ENCODE data around the gene SIGLECL1. TPM values are rescaled to one million over a fixed set of nuclear protein-coding genes. Genes with fewer than 3 reads are reported as not detected.

SIGLECL1 gene
- total and polyA plus RNA-seq, 2 experiments from 2014 or later = not detected

GRCh38 chr19:51316688-51317087 lies 65.8 kb downstream of the SIGLECL1 start (continued):
- TF ChIP-seq REST (IDR thresholded peaks at IDR 0.05; ENCODE audit: unreplicated experiment) (no peak), EZH2 (IDR thresholded peaks at IDR 0.05; ENCODE audit: low read depth, unreplicated experiment) (no peak)

- no peaks in the 10 kb centered on the region for H3K36me3 ChIP-seq (ENCODE audit: insufficient read depth)
- ATAC-seq = no peak
- H3K4me1 Mint-ChIP-seq = peaks cover 17% of the 10 kb centered on the region
- no peaks in the 10 kb centered on the region for H3K27me3 ChIP-seq (ENCODE audit: insufficient read depth)
- peaks cover 7% of the 10 kb centered on the region for H3K9me3 Mint-ChIP-seq
- no peak for DNase-seq (ENCODE audit: low spot score)
- H3K4me3 ChIP-seq = no peak overlapping the region
- H3K27me3 Mint-ChIP-seq (ENCODE audit: insufficient read depth, low read depth, poor library complexity) = peaks cover 8% of the 10 kb centered on the region
- no peak overlapping the region for H3K27ac ChIP-seq (ENCODE audit: low read depth)
- H3K4me1 ChIP-seq (ENCODE audit: insufficient read depth) = peaks cover 10% of the 10 kb centered on the region
- no peaks in the 10 kb centered on the region for H3K9me2 ChIP-seq (ENCODE audit: insufficient read depth)
- H3K4me2 ChIP-seq = no peak overlapping the region
- H3K36me3 Mint-ChIP-seq (ENCODE audit: low read depth) = peaks cover 18% of the 10 kb centered on the region
- H3K27ac Mint-ChIP-seq = no peak overlapping the region
- no peak overlapping the region for H2AFZ ChIP-seq
- H3K79me2 ChIP-seq (replicated peaks; ENCODE audit: insufficient read depth) = no peaks in the 10 kb centered on the region
- H4K20me1 ChIP-seq (replicated peaks; ENCODE audit: insufficient read depth) = no peaks in the 10 kb centered on the region; the same call in 1 of the 2 replicates
- no peak overlapping the region for H3K4me3 Mint-ChIP-seq
- no peaks in the 10 kb centered on the region for H3F3A ChIP-seq (replicated peaks; ENCODE audit: low read depth)
- TF ChIP-seq POLR2AphosphoS5 (IDR thresholded peaks at IDR 0.05; ENCODE audit: low read depth) (no peak), EZH2phosphoT487 (IDR thresholded peaks at IDR 0.05; ENCODE audit: unreplicated experiment) (no peak), ZNF331 (CRISPR knock-in tag; IDR thresholded peaks at IDR 0.05; ENCODE audit: low read depth) (no peak), EZH2 (IDR thresholded peaks at IDR 0.05; ENCODE audit: low read depth, unreplicated experiment) (no peak), REST (IDR thresholded peaks at IDR 0.05; ENCODE audit: unreplicated experiment) (no peak), NANOG (IDR thresholded peaks at IDR 0.05; ENCODE audit: borderline replicate concordance) (no peak), CTCF (conservative IDR thresholded peaks at IDR 0.05; ENCODE audit: low read depth in 2 of 2) (no peak), ZNF462 (CRISPR knock-in tag; IDR thresholded peaks at IDR 0.05) (no peak), STAT1 (IDR thresholded peaks at IDR 0.05; ENCODE audit: unreplicated experiment) (no peak), JUNB (IDR thresholded peaks at IDR 0.05; ENCODE audit: unreplicated experiment) (no peak)
Observed at GRCh38 chr19:51317376-51317775, 66.5 kb downstream of the SIGLECL1 start.

All from GM23338 (cell line).